NT2/D1 (cell line): ENCODE results near the gene B3GNT2.
"Not testable (repeated sequence)": the region's sequence is repeated elsewhere in the genome, so short reads cannot be mapped to it uniquely, and the experiment has no call there.

Source experiments
- DNase-seq: peaks from one replicate; pipeline ENCODE4 v3.0.0-alpha.2; 2011; ENCODE audit warnings: low read depth, low spot score
- H3K27me3 ChIP-seq: 2 replicates; pipeline ENCODE4 v1.6.0; 2011; ENCODE audit warnings: mild to moderate bottlenecking; ENCODE audit not compliant: insufficient read length, insufficient read depth
- H3K36me3 ChIP-seq: 2 replicates; pipeline ENCODE4 v1.6.1; 2011; ENCODE audit warnings: mild to moderate bottlenecking, low read length, mixed read lengths; ENCODE audit not compliant: insufficient read depth, insufficient read length
- H3K4me1 ChIP-seq: 2 replicates; pipeline ENCODE4 v1.5.1; 2011; ENCODE audit not compliant: insufficient read depth, insufficient read length
- H3K4me3 ChIP-seq: 2 replicates; pipeline ENCODE4 v1.5.1; 2011; ENCODE audit warnings: low read depth; ENCODE audit not compliant: insufficient read length
- H3K9ac ChIP-seq: 2 replicates; pipeline ENCODE4 v1.6.0; 2011; ENCODE audit warnings: low read depth; ENCODE audit not compliant: insufficient read length
- H3K9me3 ChIP-seq: 2 replicates; pipeline ENCODE4 v1.5.1; 2011; ENCODE audit warnings: mild to moderate bottlenecking, low read length; ENCODE audit not compliant: insufficient read depth
- SUZ12 ChIP-seq: IDR thresholded peaks from 2 replicates; pipeline ENCODE4 v1.6.1; 2011; ENCODE audit not compliant: insufficient read length, insufficient read depth; ENCODE audit errors: extremely low read depth
- YY1 ChIP-seq: IDR thresholded peaks from 2 replicates; pipeline ENCODE4 v1.6.1; 2011; ENCODE audit not compliant: insufficient read length, insufficient read depth
- ZNF274 ChIP-seq: IDR thresholded peaks from 2 replicates; pipeline ENCODE4 v1.6.1; 2011; ENCODE audit warnings: mild to moderate bottlenecking, low read depth, low read length

The B3GNT2 gene

GRCh38 chr2:62197011-62197924 lies 1.4 kb downstream of the B3GNT2 start:
- peak; percentile 39 for DNase-seq
- H3K4me1 ChIP-seq: peaks cover 3% of the 10 kb centered on the region
- H3K27me3 ChIP-seq: no peaks in the 10 kb centered on the region
- H3K4me3 ChIP-seq: peak overlapping the region; percentile 81
- H3K36me3 ChIP-seq: peaks cover 4% of the 10 kb centered on the region
- H3K9ac ChIP-seq: peak overlapping the region; percentile 75
- no peaks in the 10 kb centered on the region for H3K9me3 ChIP-seq
- no peak for TF ChIP-seq YY1
- no peak for TF ChIP-seq SUZ12
- TF ChIP-seq ZNF274: no peak

GRCh38 chr2:62197925-62198633 lies 2.2 kb downstream of the B3GNT2 start:
- DNase-seq: no peak
- H3K36me3 ChIP-seq: peaks cover 4% of the 10 kb centered on the region
- no peak for TF ChIP-seq SUZ12
- no peak for TF ChIP-seq YY1
- TF ChIP-seq ZNF274: no peak
- no peaks in the 10 kb centered on the region for H3K9me3 ChIP-seq
- H3K4me1 ChIP-seq: peaks cover 5% of the 10 kb centered on the region
- H3K4me3 ChIP-seq: peak overlapping the region; percentile 81
- H3K27me3 ChIP-seq: no peaks in the 10 kb centered on the region
- H3K9ac ChIP-seq: peak overlapping the region; percentile 75

GRCh38 chr2:62198854-62199253 lies 2.9 kb downstream of the B3GNT2 start:
- H3K36me3 ChIP-seq, H3K4me1 ChIP-seq, H3K9ac ChIP-seq, H3K9me3 ChIP-seq, H3K27me3 ChIP-seq, DNase-seq, H3K4me3 ChIP-seq: not testable (repeated sequence)

GRCh38 chr2:62199392-62200125 lies 3.6 kb downstream of the B3GNT2 start:
- TF ChIP-seq ZNF274 (no peak), YY1 (no peak), SUZ12 (no peak)
- H3K4me1 ChIP-seq: peaks cover 5% of the 10 kb centered on the region
- H3K27me3 ChIP-seq: no peaks in the 10 kb centered on the region
- no peak overlapping the region for H3K9ac ChIP-seq
- DNase-seq: no peak
- peaks cover 4% of the 10 kb centered on the region for H3K36me3 ChIP-seq
- H3K4me3 ChIP-seq: no peak overlapping the region
- H3K9me3 ChIP-seq: no peaks in the 10 kb centered on the region

- TF ChIP-seq ZNF274: no peak
- TF ChIP-seq YY1: no peak
- peaks cover 3% of the 10 kb centered on the region for H3K4me1 ChIP-seq
- no peaks in the 10 kb centered on the region for H3K9me3 ChIP-seq
- no peak overlapping the region for H3K9ac ChIP-seq
- H3K4me3 ChIP-seq: no peak overlapping the region
- H3K36me3 ChIP-seq: peaks cover 4% of the 10 kb centered on the region
- H3K27me3 ChIP-seq: no peaks in the 10 kb centered on the region
- DNase-seq: no peak
Measured at GRCh38 chr2:62200291-62200841, 4.5 kb downstream of the B3GNT2 start.

- no peak overlapping the region for H3K4me3 ChIP-seq
- H3K27me3 ChIP-seq: no peaks in the 10 kb centered on the region
- H3K9me3 ChIP-seq: no peaks in the 10 kb centered on the region
- peaks cover 4% of the 10 kb centered on the region for H3K36me3 ChIP-seq
- H3K9ac ChIP-seq: no peak overlapping the region
- TF ChIP-seq YY1 (no peak), ZNF274 (no peak), SUZ12 (no peak)
- peaks cover 3% of the 10 kb centered on the region for H3K4me1 ChIP-seq
- DNase-seq: no peak
Measured at GRCh38 chr2:62200868-62201267, 5.0 kb downstream of the B3GNT2 start.

GRCh38 chr2:62201307-62201706 lies 5.4 kb downstream of the B3GNT2 start:
- H3K27me3 ChIP-seq: no peaks in the 10 kb centered on the region
- peaks cover 3% of the 10 kb centered on the region for H3K4me1 ChIP-seq
- no peak for DNase-seq
- peaks cover 4% of the 10 kb centered on the region for H3K36me3 ChIP-seq
- no peaks in the 10 kb centered on the region for H3K9me3 ChIP-seq
- H3K4me3 ChIP-seq: no peak overlapping the region
- no peak overlapping the region for H3K9ac ChIP-seq
- TF ChIP-seq SUZ12 (no peak), ZNF274 (no peak), YY1 (no peak)
